ENCODE data around the gene C1QTNF4.
A peak's percentile ranks its signal among the peaks of the same experiment; 100 is the strongest.
"Not testable (repeated sequence)": the region's sequence is repeated elsewhere in the genome, so short reads cannot be mapped to it uniquely, and the experiment has no call there.

The C1QTNF4 gene

GRCh38 chr11:47593934-47594855 lies at the start of gene C1QTNF4:
Gene C1QTNF4 (minus strand): TSS chr11:47594411. CDS start chr11:47590810, 3,601 bp downstream.
- H3K9ac ChIP-seq (ENCODE audit: low read depth in 1 of 2, low read length in 2 of 2) = no peak within 1 kb of the TSS
- peaks cover 0 to under 1% of the 10 kb centered on the region in 2 donors for H3K4me1 ChIP-seq (ENCODE audit: control insufficient read depth in 2 of 2, insufficient read depth in 2 of 2, low read length in 2 of 2)
- H3K27ac ChIP-seq (ENCODE audit: low read depth in 2 of 2, low read length in 2 of 2) = no peak within 1 kb of the TSS
- H3K36me3 ChIP-seq (ENCODE audit: control insufficient read depth in 2 of 2, insufficient read depth in 2 of 2, low read length in 2 of 2) = no peaks in the 10 kb centered on the region
- H3K4me3 ChIP-seq (ENCODE audit: low read length in 2 of 2) = no peak within 1 kb of the TSS
- peaks cover 17 to 30% of the 10 kb centered on the region in 2 donors for H3K27me3 ChIP-seq (ENCODE audit: control insufficient read depth in 2 of 2, insufficient read depth in 2 of 2, low read length in 2 of 2)
- no peaks in the 10 kb centered on the region for H3K9me3 ChIP-seq (ENCODE audit: control insufficient read depth in 2 of 2, low read length in 2 of 2)

DNA sequence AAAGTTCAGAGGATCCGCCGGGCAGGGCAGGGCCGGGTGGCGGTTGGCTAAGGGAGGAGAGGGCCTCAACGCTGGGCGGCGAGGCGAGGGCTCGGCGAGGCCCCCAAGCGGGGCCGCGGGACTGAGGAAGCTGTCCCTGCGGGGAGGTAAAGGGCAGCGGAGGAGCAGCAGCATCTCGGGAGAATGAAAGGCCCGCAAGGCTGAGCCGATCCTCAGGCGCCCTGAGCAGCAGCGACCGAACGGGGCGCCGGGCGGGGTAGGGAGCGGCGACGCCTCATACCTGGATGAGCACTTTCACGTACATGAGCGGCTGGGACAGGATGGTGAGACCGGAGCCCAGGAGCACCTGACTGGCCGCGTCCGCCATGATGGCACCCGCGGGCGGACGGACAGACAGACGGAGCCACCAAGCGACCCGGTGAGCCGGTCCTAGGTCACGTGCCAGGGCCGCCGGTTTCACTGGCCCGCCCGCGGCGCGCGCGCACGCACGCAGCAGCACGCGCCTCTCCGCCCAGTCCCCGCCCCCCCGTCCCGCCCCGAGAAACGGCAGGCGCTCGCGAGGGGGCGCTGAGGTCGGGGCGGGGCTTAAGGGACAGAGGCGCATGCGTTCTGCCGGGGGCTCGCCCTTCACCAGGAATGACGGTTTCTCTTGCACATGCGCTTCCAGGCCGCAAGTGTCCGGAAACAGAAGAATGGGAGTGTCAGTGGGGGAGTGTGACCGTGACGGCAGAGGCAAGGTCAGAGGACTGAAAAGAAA lies 48.1 kb upstream of the C1QTNF4 start, which contains the start of gene MTCH2:
Gene MTCH2 (minus strand): TSS at position 461 of the 757 bp plus-strand sequence. CDS start 94 bp downstream, at position 367.
- peak within 1 kb of the TSS; percentile 93 to 99 for H3K4me3 ChIP-seq (ENCODE audit: low read length in 2 of 2)
- peaks cover 8 to 13% of the 10 kb centered on the region in 2 donors for H3K36me3 ChIP-seq (ENCODE audit: control insufficient read depth in 2 of 2, insufficient read depth in 2 of 2, low read length in 2 of 2)
- H3K27me3 ChIP-seq (ENCODE audit: control insufficient read depth in 2 of 2, insufficient read depth in 2 of 2, low read length in 2 of 2) = no peaks in the 10 kb centered on the region
- H3K9ac ChIP-seq (ENCODE audit: low read depth in 1 of 2, low read length in 2 of 2) = peak within 1 kb of the TSS; percentile 89 to 98
- H3K27ac ChIP-seq (ENCODE audit: low read depth in 2 of 2, low read length in 2 of 2) = peak within 1 kb of the TSS; percentile 94 to 97
- H3K9me3 ChIP-seq (ENCODE audit: control insufficient read depth in 2 of 2, low read length in 2 of 2) = no peaks in the 10 kb centered on the region
- H3K4me1 ChIP-seq (ENCODE audit: control insufficient read depth in 2 of 2, insufficient read depth in 2 of 2, low read length in 2 of 2) = peaks cover 9 to 12% of the 10 kb centered on the region in 2 donors

DNA sequence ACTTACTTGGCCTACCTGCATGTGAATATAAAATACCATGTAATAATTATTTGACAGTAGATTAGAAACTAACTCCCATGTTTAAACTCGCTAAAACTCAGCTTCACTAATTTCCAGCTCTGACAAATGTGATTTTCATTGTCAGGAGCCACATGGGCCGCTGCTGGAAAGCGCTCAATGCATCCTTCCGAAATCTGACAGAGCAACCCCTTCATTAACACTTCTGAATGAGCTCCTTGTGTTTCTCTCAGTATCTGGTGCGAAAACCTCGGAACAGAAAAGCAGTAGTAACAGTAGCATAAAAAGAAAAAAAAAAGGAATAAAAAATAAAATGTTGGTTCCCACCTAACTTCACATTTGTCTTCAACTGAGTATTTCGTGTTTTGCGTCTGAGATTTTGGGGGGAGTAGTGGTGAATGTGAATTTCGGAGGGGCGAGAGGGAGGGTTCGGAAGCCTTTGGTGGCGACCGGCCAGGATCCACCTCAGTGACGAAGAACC lies 47.4 kb upstream of the C1QTNF4 start:
- H3K4me3 ChIP-seq (ENCODE audit: low read length in 2 of 2) = peak overlapping the region; percentile 87 to 99
- H3K27ac ChIP-seq (ENCODE audit: low read depth in 2 of 2, low read length in 2 of 2) = peak overlapping the region; percentile 94 to 97
- H3K4me1 ChIP-seq (ENCODE audit: control insufficient read depth in 2 of 2, insufficient read depth in 2 of 2, low read length in 2 of 2) = peaks cover 9 to 12% of the 10 kb centered on the region in 2 donors
- H3K36me3 ChIP-seq (ENCODE audit: control insufficient read depth in 2 of 2, insufficient read depth in 2 of 2, low read length in 2 of 2) = peaks cover 8 to 15% of the 10 kb centered on the region in 2 donors
- peak overlapping the region; percentile 88 to 98 for H3K9ac ChIP-seq (ENCODE audit: low read depth in 1 of 2, low read length in 2 of 2)
- H3K27me3 ChIP-seq (ENCODE audit: control insufficient read depth in 2 of 2, insufficient read depth in 2 of 2, low read length in 2 of 2) = no peaks in the 10 kb centered on the region
- no peaks in the 10 kb centered on the region for H3K9me3 ChIP-seq (ENCODE audit: control insufficient read depth in 2 of 2, low read length in 2 of 2)

DNA sequence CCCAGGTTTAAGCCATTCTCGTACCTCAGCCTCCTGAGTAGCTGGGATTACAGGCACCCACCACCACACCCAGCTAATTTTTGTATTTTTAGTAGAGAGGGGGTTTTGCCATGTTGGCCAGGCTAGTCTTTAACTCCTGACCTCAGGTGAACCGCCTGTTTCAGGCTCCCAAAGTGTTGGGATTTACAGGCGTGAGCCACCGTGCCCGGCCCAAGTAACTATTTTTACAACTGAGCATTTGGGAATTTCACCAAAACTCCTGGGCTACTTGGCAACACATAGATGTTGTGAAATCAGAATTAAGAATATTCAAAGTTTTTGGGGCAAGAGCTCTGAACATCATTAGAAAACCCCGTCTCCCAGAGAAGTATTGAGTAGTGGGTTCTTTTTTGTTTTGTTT lies 46.3 kb upstream of the C1QTNF4 start:
- H3K9me3 ChIP-seq (ENCODE audit: control insufficient read depth in 2 of 2, low read length in 2 of 2); H3K27ac ChIP-seq (ENCODE audit: low read depth in 2 of 2, low read length in 2 of 2); H3K4me3 ChIP-seq (ENCODE audit: low read length in 2 of 2); H3K9ac ChIP-seq (ENCODE audit: low read depth in 1 of 2, low read length in 2 of 2); H3K27me3 ChIP-seq (ENCODE audit: control insufficient read depth in 2 of 2, insufficient read depth in 2 of 2, low read length in 2 of 2): not testable (repeated sequence)
- Histone ChIP-seq H3K36me3 (ENCODE audit: control insufficient read depth in 2 of 2, insufficient read depth in 2 of 2, low read length in 2 of 2) (peaks cover 8 to 17% of the 10 kb centered on the region in 2 donors), H3K4me1 (ENCODE audit: control insufficient read depth in 2 of 2, insufficient read depth in 2 of 2, low read length in 2 of 2) (peaks cover 9 to 12% of the 10 kb centered on the region in 2 donors)

DNA sequence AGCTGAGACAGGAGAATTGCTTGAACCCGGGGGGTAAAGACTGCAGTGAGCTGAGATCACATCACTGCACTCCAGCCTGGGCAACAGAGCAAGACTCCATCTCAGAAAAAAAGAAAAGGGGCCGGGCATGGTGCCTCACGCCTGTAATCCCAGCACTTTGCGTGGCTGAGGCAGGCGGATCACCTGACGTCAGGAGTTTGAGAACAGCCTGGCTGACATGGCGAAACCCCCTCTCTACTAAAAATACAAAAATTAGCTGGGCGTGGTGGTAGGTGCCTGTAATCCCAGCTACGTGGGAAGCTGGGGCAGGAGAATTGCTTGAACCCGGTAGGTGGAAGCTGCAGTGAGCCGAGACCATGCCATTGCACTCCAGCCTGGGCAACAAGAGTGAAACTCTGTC lies 42.1 kb upstream of the C1QTNF4 start:
- H3K9me3 ChIP-seq (ENCODE audit: control insufficient read depth in 2 of 2, low read length in 2 of 2); H3K27me3 ChIP-seq (ENCODE audit: control insufficient read depth in 2 of 2, insufficient read depth in 2 of 2, low read length in 2 of 2); H3K4me1 ChIP-seq (ENCODE audit: control insufficient read depth in 2 of 2, insufficient read depth in 2 of 2, low read length in 2 of 2); H3K27ac ChIP-seq (ENCODE audit: low read depth in 2 of 2, low read length in 2 of 2); H3K9ac ChIP-seq (ENCODE audit: low read depth in 1 of 2, low read length in 2 of 2); H3K4me3 ChIP-seq (ENCODE audit: low read length in 2 of 2): not testable (repeated sequence)
- peaks cover 32 to 33% of the 10 kb centered on the region in 2 donors for H3K36me3 ChIP-seq (ENCODE audit: control insufficient read depth in 2 of 2, insufficient read depth in 2 of 2, low read length in 2 of 2)

DNA sequence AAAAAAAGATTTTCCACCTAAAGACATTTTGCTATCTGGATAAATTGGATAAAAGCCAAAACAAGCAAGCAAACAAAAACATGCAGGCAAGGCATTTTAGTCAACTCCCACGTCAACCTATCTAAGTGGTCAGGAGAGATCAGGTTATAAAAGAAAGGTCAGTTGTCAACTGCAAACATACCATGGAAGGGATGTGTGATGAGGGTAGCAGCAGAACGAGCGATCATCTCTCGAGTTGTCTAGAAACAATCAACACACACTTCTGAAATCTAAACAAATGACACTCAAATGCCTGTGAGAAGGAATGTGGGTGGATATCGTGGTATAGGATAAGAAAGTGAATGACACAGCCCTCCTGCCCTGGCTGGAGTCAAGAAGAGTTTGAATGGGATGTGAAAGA lies 37.3 kb upstream of the C1QTNF4 start:
- no peak overlapping the region for H3K9ac ChIP-seq (ENCODE audit: low read depth in 1 of 2, low read length in 2 of 2)
- peaks cover 51 to 54% of the 10 kb centered on the region in 2 donors for H3K36me3 ChIP-seq (ENCODE audit: control insufficient read depth in 2 of 2, insufficient read depth in 2 of 2, low read length in 2 of 2)
- no peak overlapping the region for H3K27ac ChIP-seq (ENCODE audit: low read depth in 2 of 2, low read length in 2 of 2)

DNA sequence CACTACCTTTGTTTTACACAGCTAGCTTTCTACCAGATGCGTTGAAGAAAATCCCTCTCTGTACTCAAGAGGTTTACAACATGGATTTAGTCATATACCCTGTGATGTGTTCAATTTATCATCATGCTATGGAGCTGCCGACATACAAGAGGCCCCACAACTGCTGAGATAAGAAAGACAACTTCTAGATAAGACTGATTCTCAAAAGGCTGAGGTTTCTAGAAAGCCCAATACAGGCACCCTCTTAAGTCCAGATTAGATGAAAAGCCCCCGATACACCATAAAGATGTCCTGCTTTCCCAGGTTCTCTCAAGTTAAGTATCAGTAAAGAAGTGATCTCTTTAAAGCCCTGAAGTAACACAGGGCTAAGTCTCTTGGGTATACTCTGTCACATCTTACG lies 33.8 kb upstream of the C1QTNF4 start:
- H3K27me3 ChIP-seq (ENCODE audit: control insufficient read depth in 2 of 2, insufficient read depth in 2 of 2, low read length in 2 of 2) = no peaks in the 10 kb centered on the region
- H3K9me3 ChIP-seq (ENCODE audit: control insufficient read depth in 2 of 2, low read length in 2 of 2) = no peaks in the 10 kb centered on the region
- H3K4me1 ChIP-seq (ENCODE audit: control insufficient read depth in 2 of 2, insufficient read depth in 2 of 2, low read length in 2 of 2) = no peaks in the 10 kb centered on the region
- no peak overlapping the region for H3K4me3 ChIP-seq (ENCODE audit: low read length in 2 of 2)
- H3K27ac ChIP-seq (ENCODE audit: low read depth in 2 of 2, low read length in 2 of 2) = no peak overlapping the region
- no peak overlapping the region for H3K9ac ChIP-seq (ENCODE audit: low read depth in 1 of 2, low read length in 2 of 2)
- H3K36me3 ChIP-seq (ENCODE audit: control insufficient read depth in 2 of 2, insufficient read depth in 2 of 2, low read length in 2 of 2) = peaks cover 37 to 57% of the 10 kb centered on the region in 2 donors

More for the DNA sequence above, 37.3 kb upstream of the C1QTNF4 start:
- no peaks in the 10 kb centered on the region for H3K9me3 ChIP-seq (ENCODE audit: control insufficient read depth in 2 of 2, low read length in 2 of 2)
- H3K4me1 ChIP-seq (ENCODE audit: control insufficient read depth in 2 of 2, insufficient read depth in 2 of 2, low read length in 2 of 2) = no peaks in the 10 kb centered on the region
- H3K4me3 ChIP-seq (ENCODE audit: low read length in 2 of 2) = no peak overlapping the region
- no peaks in the 10 kb centered on the region for H3K27me3 ChIP-seq (ENCODE audit: control insufficient read depth in 2 of 2, insufficient read depth in 2 of 2, low read length in 2 of 2)

DNA sequence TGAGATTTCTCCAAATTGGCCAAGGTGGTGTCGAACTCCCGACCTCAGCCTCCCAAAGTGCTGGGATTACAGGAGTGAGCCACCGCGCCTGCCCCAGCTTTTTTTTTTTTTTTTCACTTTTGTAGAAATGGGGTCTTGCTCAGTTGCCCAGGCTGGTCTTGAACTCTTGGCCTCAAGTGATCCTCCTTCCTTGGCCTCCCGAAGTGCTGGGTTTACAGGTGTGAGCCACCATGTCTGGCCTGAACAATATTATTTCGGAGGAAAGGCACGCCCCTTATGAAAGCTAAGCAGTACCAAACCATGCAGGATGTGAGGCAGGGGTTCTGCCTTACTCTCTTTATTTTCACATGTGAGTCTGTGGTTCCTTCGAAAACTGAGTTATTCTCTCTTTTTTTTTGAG lies 32.0 kb upstream of the C1QTNF4 start:
- no peak overlapping the region for H3K27ac ChIP-seq (ENCODE audit: low read depth in 2 of 2, low read length in 2 of 2)
- H3K9me3 ChIP-seq (ENCODE audit: control insufficient read depth in 2 of 2, low read length in 2 of 2) = no peaks in the 10 kb centered on the region
- H3K9ac ChIP-seq (ENCODE audit: low read depth in 1 of 2, low read length in 2 of 2) = no peak overlapping the region
- H3K27me3 ChIP-seq (ENCODE audit: control insufficient read depth in 2 of 2, insufficient read depth in 2 of 2, low read length in 2 of 2) = no peaks in the 10 kb centered on the region
- peaks cover 45 to 72% of the 10 kb centered on the region in 2 donors for H3K36me3 ChIP-seq (ENCODE audit: control insufficient read depth in 2 of 2, insufficient read depth in 2 of 2, low read length in 2 of 2)
- H3K4me1 ChIP-seq (ENCODE audit: control insufficient read depth in 2 of 2, insufficient read depth in 2 of 2, low read length in 2 of 2) = no peaks in the 10 kb centered on the region
- H3K4me3 ChIP-seq (ENCODE audit: low read length in 2 of 2) = no peak overlapping the region

- Histone ChIP-seq H3K36me3 (ENCODE audit: control insufficient read depth in 2 of 2, insufficient read depth in 2 of 2, low read length in 2 of 2) (peaks cover 38 to 58% of the 10 kb centered on the region in 2 donors), H3K4me3 (ENCODE audit: low read length in 2 of 2) (no peak overlapping the region), H3K9ac (ENCODE audit: low read depth in 1 of 2, low read length in 2 of 2) (no peak overlapping the region), H3K27ac (ENCODE audit: low read depth in 2 of 2, low read length in 2 of 2) (no peak overlapping the region), H3K9me3 (ENCODE audit: control insufficient read depth in 2 of 2, low read length in 2 of 2) (no peaks in the 10 kb centered on the region), H3K4me1 (ENCODE audit: control insufficient read depth in 2 of 2, insufficient read depth in 2 of 2, low read length in 2 of 2) (no peaks in the 10 kb centered on the region), H3K27me3 (ENCODE audit: control insufficient read depth in 2 of 2, insufficient read depth in 2 of 2, low read length in 2 of 2) (no peaks in the 10 kb centered on the region)
Measured at GRCh38 chr11:47620836-47621378, 26.7 kb upstream of the C1QTNF4 start.
